GM19397 (cell line): ENCODE results near the gene IFIT1.
"Not testable (repeated sequence)": the region's sequence is repeated elsewhere in the genome, so short reads cannot be mapped to it uniquely, and the experiment has no call there.

ENCODE experiments used
- ATAC-seq: cut with Tn5 transposase; IDR thresholded peaks from one replicate; pipeline ENCODE4 v1.9.1; 2021; ENCODE audit warnings: mild to moderate bottlenecking, moderate library complexity; ENCODE audit not compliant: unreplicated experiment

The IFIT1 gene

DNA sequence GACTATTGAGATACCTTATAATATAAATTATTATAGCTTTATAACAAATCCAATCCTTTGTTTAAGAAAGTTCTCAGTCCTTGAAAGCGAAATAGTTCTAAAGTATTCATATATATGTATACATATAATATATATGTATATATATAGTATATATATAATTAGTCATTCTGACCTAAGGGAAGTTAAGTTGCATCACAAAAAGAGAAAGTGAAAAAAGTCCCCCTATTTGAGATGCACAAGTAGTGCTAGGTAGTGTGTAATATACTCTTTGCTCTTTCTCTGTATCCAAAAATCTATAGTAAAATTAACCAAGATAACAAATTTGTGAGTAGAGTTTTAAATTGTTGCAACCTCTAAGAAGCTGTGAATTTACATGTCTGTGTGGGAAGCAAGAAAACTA, 27.9 kb upstream of the IFIT1 start:
- no peak for ATAC-seq

DNA sequence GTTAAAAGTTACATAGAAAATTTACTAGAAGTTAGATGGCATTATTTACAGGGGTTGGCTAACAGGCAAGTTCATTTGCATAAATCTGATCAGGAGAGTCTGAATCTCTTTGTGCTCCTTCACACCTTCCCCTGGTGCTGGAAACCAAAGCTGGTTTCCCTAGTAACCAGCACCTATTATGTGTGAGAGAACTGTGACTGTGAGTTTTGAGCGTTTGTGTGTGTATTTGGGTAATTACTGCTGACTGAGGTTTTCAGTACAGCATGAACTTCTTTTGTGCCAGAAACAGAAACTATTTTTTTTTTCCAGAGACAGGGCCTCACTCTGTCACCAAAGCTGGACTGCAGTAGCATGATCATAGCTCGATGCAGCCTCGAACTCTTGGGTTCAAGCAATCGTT, 24.9 kb upstream of the IFIT1 start:
- peak; percentile 62 for ATAC-seq

DNA sequence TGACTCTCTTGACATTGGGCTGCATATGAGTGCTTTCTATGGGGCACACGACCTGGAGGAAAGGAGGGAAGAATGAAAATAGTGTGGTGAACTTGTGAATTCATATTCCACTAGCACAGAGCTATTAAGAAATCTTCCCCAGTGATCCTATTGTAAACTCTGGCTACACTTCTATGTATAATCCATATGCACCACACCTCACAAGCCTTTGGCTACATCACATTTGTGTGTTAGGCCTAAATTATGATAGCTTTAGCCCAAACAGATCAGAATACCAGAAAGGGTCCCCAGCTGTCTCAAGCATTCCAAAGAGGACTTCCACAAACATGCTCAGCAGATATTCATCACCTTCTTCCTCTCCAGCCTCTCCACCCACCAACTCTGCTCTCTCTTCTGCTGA, 24.3 kb upstream of the IFIT1 start:
- ATAC-seq, result no peak

DNA sequence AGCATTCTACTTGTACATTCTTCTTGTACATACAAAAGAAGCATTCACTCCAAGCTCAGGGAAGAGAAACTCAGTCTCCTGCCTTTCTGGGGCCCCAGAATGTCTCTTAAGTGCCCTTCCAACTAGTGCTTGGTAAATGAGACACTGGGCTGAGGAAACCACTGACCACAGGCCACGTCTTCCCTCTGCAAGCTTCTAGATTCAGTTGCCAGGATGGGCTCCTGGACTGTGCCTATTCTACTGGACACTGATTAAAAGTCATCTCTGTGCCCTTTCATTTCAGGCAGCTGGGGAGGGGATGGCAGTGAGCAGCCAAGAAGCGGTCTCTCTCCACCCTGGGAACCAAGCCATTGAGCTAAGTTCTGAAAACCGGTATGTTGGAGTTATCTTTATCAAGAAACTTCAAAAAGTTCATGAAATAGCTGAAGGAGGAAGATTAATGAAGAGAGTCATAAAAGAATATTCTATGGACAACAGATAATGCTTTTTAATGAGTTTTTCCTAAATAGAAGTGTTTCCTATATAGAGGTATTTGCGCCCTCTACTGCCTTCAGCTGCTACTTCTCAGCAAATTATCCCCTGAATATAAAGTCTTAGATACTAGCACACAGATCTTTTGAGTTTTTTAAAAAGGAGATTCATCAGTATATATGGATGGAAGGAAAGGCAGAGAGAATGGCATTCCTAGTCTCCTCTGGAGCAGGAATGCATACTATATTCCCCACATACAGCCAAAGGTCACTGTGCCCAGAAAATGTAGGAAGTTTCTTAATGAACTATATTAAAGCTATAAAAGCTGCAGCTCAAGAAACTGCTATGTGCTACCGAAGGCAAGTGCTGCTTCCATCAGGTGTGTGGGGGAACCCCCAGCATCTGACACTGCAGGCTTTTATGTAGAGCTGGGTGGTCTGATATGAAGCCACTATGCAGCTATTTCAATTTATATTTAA, 23.0 kb upstream of the IFIT1 start:
- ATAC-seq, result no peak

DNA sequence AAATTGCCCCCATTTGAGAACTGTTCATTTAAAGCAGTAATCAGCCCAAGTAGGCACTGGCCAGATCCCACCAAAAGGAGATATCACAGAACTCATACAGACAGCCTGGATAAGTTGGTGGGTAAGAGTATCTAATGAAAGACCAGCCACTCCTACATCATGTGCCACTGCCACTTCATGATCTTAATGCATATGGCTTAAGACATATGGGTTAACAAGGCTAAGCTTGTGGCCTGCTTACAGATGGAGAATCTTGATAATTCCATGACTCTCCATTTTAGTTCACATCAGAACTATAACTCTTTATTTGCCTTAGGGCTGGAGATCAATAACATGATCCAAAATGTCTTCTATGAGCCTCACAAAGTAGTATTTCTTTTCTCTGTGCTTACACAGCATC, 21.3 kb upstream of the IFIT1 start:
- no peak for ATAC-seq

DNA sequence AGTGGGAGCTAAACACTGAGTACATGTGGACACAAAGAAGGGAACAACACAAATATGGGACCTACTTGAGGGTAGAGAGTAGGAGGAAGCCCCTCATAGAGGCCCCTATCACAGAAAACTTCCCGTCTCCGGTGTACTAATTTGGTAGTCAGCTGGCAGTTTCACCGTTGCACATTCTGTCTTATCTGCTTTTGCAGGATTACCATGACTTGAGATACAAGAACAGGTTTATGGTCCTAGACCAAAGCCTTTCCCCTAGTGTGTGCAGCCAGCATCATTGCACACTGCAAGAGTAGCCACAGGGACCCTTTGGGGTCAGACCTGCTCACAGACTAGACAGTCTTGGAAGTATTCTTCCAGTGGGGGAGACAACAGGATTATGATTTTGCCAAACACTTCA, 20.4 kb upstream of the IFIT1 start:
- ATAC-seq, result no peak

DNA sequence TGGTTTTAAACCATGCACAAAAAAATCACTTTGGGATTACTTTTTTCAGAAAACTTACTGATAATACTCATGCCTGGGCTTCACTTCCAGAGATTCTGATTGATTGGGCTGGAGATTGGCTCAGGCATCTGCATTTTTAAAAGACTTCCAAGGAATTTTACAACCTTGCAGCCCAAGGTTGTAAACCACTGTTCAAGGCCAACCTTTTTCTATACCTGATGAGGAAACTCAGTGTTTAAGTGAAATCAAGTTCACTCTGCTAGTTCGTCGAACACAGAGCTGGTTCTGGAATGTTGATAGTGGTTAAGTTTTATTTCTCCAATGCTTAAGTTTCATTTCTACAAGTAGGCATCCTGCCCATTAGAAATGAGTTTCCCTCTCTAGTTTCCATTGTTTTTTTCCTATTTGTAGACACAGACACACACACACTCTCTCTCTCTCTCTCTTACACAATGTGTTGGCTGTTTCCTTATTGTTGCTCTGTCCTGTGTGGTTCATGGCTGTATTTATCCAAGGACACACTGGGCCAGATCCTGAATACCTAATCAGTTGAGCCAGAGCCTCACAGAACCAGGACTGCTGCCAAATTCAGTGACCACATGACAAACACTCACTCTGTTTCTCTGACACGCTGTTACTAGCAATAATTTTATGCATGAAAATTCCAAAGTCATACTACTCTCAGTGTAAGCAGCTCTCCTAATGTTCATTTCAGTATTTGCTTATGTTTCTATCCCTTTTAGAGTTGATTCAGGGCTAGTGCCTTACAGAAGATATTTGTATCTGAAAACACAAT, 18.3 kb upstream of the IFIT1 start:
- no peak for ATAC-seq

DNA sequence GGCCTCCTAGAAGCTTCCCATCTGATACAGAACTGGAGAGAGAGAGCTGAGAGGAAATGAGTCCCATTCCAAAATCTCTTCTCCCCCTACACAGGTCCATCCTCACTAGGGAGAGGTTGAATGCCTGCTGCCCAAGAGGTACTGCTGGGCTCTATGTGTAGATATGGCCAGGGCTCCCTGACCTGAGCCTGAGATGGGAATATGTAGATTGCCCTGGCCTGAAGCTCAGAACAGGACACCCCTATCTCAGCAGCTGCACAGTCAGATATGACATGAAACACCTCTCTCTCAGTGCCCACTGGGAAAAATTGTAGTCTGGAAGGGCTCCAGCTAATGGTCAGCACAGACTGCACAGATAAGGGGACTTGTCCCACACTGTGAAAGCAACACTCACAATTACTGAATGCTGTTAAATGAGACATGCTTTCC, 17.7 kb upstream of the IFIT1 start:
- no peak for ATAC-seq

DNA sequence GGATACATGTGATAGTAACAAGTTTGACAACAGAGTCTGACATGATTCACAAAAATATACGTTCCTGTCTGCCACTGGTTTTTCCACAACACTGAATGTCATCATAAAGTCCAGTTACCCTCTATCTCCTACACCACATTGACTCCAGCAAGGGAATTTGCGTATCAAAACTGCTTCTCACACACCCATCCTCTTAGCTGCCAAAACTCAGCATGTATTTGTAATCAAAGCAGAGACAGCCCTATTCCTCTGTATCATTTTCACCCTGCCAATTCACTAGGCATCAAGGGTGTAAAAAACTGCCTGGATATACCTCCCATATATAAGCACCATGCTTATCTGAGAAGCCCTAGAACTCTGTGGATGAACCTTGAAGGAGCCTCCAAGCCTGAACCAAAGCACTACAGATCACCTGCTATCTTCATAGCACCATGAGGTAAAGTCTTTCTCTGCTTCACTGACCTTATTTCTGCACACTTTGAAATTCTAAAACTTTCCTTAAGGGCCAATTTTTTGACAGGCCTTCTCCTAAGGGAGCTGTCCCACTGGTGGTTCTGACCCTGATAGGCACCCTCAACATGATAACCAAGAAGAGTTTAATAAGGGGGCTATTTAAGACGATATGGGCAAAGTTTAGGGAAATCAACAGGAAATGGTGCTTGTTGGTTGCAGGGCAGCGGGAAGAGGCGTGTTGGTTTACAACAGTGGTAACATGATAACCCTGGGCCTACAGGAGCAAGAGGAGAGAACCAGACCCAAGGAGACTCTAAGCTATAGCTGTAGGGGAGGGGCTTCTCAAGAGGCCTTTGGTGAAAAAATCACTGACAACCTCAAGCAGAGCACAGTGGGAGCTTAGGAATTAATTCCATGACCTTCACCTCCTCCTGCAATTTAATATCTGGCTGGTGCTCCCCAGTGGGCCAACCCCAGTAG, 14.5 kb upstream of the IFIT1 start, which contains the start of gene IFIT1B:
IFIT1B (plus strand) TSS at position 352 of the 933 bp plus-strand sequence; CDS start at position 432, 80 bp downstream.
- no peak for ATAC-seq

DNA sequence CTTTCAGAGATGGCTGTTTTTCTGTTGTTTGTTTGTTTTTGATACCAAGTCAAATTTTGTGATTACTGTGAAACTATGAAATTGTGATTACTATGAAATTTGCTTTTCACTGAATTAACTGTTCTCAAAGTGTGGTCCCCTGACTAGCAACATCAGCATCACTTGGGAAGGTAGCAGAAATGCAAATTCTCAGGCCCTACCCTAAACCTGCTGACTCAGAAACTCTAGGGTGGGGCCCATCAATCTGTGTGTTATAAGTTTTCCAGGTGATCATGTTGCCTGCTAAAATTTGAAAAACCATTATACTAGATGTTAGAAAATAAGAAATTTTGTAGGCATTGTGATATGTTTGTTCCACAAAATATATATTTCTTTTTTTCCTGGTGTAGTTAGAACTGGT, 13.3 kb upstream of the IFIT1 start:
- ATAC-seq, result no peak

DNA sequence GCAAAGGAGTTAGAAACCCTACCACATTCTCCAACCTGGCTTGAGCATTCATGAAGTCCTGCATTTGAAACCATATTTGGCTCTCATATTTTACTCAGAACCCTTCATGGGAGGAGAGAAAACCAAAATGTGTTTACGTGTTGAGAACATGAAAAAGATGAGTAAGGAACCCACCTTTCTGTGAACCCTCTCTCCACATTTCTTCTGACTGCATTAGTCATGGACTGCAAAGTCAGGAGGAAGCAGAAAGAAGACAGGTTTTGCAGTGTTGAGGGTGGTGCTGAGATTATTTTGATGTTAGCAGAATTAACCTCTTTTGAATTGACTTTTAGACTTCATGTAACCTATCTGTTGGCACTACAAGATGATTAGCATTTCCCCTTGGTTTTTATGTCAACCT, 9.7 kb upstream of the IFIT1 start:
- no peak for ATAC-seq

DNA sequence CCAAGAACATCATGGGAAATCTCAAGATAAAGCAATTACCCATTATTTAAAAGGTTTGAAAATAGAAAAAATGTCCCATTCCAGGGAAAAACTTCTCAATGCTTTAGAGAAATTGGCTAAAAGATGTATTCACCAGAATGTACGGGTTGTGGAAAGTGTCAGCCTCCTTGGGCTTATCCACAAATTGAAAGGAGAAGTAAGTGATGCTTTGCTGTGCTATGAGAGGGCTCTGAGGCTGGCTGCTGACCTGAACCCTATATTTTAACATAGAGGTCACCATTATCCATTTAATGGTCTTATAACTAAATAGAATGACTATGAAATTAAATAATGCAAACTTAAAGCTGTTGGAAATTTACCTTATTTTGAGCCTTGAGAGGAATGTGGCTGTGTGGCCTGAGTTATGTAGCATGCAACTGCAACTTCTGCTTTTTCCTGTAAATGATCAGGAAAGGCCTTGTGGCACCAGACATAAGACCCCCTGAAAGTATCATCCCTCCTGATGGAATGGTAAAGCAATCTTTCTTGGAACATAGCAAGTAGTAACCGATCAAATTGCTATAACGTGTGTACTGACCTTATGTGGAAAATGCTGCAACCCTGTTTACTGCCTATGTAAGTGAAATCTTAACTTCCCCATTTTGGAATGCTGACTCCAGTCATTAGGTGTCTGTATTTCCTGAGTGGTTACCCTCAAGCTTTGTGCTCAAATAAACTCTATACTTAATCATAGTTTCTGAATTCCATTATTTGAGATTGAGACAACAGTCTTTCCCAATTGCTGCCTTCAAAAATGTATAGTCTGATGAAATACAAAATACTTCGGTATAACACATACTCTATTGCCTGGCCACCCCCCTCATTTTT, 7.7 kb upstream of the IFIT1 start:
- no peak for ATAC-seq

DNA sequence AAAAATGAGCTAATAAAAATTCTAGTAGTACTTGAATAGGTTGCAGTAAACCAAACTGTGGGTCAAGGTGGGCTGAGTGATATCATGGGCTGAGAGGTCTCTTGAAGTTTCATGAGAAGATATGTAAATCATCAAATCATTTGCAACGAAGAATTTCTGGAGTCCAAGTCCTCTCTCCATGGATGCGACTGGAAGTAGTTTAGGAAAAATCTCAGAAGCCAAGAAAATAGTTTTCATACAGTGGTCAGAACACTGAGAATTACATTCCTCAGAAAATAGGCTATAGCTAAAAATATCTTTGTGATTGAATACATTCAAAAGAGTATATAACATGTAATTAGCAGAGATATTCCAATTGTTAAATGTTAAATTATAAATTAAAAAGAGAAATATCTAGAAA, 3.6 kb upstream of the IFIT1 start:
- no peak for ATAC-seq

DNA sequence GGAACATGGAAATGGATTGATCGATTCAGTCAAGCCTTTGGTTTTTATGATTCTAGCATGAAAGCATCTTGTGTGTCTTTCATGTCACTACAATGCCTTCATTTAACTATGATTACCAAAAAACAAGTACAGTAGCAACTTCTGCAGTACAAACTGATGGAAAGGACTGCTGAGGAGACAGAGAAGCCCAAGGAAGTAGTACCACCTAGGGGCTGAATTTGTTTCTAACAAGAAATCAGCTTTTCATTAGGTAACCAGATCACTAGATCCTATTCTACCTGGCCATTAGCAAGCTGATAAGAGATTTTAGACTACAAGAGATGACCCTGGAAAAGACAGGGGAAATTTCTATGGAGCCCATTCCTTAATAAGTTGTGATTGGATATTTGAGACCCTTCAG, 3.2 kb upstream of the IFIT1 start:
- no peak for ATAC-seq

DNA sequence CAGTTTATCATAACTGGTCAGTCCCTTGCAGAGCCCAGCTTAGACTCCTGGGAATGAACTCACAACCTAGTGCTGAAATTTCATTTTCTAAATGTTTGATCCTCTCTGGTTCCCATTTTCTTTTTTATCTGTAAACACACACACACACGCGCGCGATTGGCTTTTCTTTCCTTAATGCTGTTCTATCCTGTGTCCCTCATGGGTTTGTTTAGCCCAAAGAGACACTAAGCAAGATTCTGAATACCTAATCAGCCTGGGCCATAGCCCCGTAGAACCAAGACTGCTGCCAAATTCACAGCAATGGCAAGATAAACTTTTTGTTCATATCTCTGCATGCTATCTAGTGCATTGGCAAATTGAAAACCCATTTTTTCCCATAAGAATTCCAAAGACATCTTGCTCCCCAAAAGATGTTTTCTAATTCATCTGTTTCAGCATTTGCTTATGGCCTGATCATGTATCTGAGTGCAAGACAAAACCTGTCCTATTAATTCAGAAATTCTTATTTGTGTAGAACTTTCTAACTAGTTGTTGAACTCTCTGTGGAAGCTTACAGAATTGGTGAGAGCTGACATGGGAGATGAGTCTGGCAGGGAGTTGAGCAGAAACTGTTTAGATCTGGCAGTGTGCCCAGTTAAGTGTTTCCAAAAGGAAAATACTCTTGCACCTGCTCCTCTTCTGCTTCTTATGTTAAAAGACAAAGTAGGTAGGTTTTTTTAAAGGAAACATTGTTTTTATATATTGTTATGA, 1.8 kb upstream of the IFIT1 start:
- ATAC-seq, result no peak

DNA sequence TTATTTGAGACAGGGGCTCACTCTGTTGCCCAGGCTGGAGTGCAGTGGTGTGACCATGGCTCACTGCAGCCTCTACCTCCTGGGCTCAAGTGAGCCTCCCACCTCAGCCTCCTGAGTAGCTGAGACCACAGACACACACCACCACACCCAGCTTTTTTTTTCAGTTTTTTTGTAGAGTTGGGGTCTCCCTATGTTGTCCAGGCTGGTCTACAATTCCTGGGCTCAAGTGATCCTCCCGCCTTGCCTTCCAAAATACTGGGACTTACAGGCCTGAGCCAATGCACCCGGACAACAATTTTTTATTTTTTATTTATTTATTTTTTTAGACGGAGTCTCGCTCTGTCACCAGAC, 1.2 kb upstream of the IFIT1 start:
- ATAC-seq, result not testable (repeated sequence)

DNA sequence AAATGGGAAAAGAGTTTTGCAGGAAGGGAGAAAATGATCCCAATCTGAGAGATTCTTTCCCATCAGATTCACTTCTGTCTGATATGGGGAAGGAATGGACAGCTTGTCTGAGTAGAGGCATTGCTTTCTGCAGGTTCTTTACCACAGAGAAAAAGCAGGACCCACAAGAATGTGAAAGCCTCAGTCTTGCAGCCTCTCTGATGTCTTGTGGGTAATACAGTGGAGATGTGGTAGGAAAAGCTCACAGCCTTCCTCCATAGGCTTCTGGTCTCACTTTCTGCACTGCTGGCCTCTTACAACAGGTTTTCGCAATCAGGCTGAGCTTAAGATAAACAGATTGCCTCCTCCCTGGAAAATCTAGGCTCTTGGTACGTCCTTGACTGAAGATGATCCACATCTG, 551 bp downstream of the IFIT1 start:
- peak; percentile 31 for ATAC-seq

DNA sequence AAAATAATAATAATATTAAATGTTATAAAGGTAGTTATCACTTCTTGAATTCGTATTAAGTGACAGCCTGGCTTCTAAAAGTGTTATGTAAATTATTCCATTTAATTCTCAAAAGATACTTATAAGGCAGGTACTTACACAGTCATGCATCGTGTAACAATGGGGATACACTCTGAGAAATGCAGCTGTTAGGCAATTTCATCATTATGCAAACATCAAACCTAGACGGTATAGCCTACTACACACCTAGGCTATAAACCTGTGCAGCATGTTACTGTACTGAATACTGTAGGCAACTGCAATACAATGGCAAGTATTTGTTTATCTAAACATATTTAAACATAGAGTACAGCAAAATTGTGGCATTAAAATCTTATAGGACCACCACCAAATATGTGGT, 1.5 kb downstream of the IFIT1 start:
- ATAC-seq, result no peak

DNA sequence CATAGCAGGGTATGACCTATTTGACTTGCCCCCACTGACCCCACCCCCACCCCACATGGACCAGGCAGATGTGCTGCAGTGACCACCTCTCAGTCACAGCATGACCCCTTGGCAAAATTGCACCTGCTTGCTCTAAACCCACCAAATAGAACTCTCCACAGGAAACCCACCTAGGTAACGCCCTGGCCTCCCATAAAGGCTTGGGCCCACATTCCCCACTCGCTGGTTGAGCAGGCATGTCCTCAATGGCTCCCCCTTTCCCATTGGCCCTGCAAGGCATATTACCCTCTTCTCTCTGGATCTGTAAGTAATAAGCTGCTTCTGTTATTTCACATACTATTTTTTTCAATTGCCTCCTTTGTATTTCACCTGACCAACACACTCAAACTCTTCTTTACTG, 2.7 kb downstream of the IFIT1 start:
- ATAC-seq, result no peak
